ENCODE results near the gene CYTL1. TPM values are rescaled to one million over a fixed set of nuclear protein-coding genes. Genes with fewer than 3 reads are reported as not detected.

CYTL1 gene
- total RNA-seq, 4 donors from 2014 or later, result 0.68 TPM; not detected in 3

- no peaks in the 10 kb centered on the region for H3K27me3 ChIP-seq
These were observed 14.1 kb upstream of the CYTL1 start for GRCh38 chr4:5033281-5033841.

DNA sequence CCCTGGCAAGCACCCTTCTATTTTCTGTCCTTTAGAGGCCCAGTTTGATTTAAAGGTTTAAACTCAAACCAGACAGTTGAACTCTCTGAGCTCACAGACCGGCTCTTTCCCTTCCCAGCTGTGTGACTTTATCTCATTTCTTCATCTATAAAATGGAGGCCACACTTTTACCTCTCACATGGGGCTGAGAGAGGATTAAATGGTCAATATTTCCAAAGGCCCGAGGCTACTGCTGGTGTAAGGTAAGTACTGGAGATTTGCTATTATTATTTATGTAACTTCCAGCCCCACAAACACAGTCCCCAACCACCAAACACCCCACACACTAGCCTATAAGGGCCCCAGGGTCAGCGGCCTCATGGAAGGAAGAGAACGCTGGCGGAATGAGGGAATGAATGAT lies 13.6 kb upstream of the CYTL1 start:
- Histone ChIP-seq H3K4me1 (peaks cover 22% of the 10 kb centered on the region), H3K4me3 (no peak overlapping the region), H3K36me3 (no peaks in the 10 kb centered on the region), H3K27ac (no peak overlapping the region), H3K9me3 (no peaks in the 10 kb centered on the region), H3K27me3 (no peaks in the 10 kb centered on the region)
- no peak for TF ChIP-seq POLR2AphosphoS5 (IDR thresholded peaks at IDR 0.05)
- 62% methylated on average over 5 of the region's 5 CpGs for WGBS
- DNase-seq (ENCODE audit: low spot score in 2 of 2), result no peak

More at GRCh38 chr4:5033281-5033841, 14.1 kb upstream of the CYTL1 start:
- peaks cover 26% of the 10 kb centered on the region for H3K4me1 ChIP-seq
- no peak overlapping the region for H3K27ac ChIP-seq
- H3K36me3 ChIP-seq, result no peaks in the 10 kb centered on the region
- TF ChIP-seq POLR2AphosphoS5 (IDR thresholded peaks at IDR 0.05) (peak in 2 of 3 donors; percentile 10 to 55), POLR2A (IDR thresholded peaks at IDR 0.05) (no peak), EP300 (IDR thresholded peaks at IDR 0.05) (no peak)
- TF ChIP-seq, protein P1, sequence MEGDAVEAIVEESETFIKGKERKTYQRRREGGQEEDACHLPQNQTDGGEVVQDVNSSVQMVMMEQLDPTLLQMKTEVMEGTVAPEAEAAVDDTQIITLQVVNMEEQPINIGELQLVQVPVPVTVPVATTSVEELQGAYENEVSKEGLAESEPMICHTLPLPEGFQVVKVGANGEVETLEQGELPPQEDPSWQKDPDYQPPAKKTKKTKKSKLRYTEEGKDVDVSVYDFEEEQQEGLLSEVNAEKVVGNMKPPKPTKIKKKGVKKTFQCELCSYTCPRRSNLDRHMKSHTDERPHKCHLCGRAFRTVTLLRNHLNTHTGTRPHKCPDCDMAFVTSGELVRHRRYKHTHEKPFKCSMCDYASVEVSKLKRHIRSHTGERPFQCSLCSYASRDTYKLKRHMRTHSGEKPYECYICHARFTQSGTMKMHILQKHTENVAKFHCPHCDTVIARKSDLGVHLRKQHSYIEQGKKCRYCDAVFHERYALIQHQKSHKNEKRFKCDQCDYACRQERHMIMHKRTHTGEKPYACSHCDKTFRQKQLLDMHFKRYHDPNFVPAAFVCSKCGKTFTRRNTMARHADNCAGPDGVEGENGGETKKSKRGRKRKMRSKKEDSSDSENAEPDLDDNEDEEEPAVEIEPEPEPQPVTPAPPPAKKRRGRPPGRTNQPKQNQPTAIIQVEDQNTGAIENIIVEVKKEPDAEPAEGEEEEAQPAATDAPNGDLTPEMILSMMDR (IDR thresholded peaks at IDR 0.05), result no peak
- DNase-seq (ENCODE audit: low spot score in 2 of 2), result peak in 1 of 2 donors; percentile 71
- H3K9me3 ChIP-seq, result no peaks in the 10 kb centered on the region
- WGBS, result 29% methylated on average over 10 of the region's 10 CpGs
- H3K4me3 ChIP-seq, result no peak overlapping the region

DNA sequence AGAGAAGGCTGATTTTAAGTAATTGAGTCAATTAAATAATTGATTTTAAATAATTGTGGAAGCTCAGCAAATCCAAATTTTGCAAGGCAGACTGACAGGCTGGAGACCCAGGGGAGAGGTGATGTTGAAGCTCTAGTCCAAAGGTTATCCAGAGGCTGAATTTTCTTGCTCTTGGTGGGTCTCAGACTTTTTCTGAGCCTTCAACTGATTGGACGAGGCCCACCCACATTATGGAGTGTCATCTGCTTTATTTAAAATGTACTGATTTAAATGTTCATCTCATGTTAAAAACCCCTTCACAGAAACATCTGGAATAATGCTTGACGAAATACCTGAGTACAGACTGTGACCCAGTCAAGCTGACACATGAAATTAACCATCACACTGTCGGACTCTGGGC lies 11.7 kb upstream of the CYTL1 start:
- Histone ChIP-seq H3K4me3 (no peak overlapping the region), H3K36me3 (no peaks in the 10 kb centered on the region), H3K27ac (no peak overlapping the region), H3K27me3 (no peaks in the 10 kb centered on the region), H3K4me1 (peaks cover 15% of the 10 kb centered on the region), H3K9me3 (no peaks in the 10 kb centered on the region)
- WGBS, result 91% methylated on average over 3 of the region's 3 CpGs
- no peak for TF ChIP-seq EP300 (IDR thresholded peaks at IDR 0.05)
- no peak for TF ChIP-seq POLR2A (IDR thresholded peaks at IDR 0.05)
- TF ChIP-seq, protein P1 (IDR thresholded peaks at IDR 0.05), result no peak
- no peak for TF ChIP-seq POLR2AphosphoS5 (IDR thresholded peaks at IDR 0.05)
- DNase-seq (ENCODE audit: low spot score in 2 of 2), result no peak

DNA sequence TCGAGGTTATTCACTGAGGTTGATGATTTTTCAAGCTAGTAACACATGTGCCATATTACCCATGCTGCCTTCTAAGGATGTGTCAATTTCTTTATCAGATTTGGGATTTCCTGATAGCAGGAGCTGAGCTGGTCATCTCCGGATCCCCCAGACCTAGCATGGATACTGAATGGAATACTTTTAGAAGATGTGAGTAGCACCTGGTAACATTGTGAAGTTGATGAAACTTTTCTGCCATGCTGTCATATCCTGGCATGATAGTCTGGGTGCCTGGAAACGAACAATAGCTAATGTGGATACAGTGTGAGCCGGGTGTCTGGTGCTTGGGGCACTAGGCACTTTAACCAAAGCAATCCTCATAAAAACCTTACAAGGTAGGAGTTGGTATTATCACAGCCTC lies 11.0 kb upstream of the CYTL1 start:
- Histone ChIP-seq H3K4me1 (peaks cover 15% of the 10 kb centered on the region), H3K4me3 (no peak overlapping the region), H3K27me3 (no peaks in the 10 kb centered on the region), H3K9me3 (no peaks in the 10 kb centered on the region), H3K36me3 (no peaks in the 10 kb centered on the region), H3K27ac (no peak overlapping the region)
- DNase-seq (ENCODE audit: low spot score in 2 of 2), result no peak
- TF ChIP-seq EP300 (IDR thresholded peaks at IDR 0.05) (no peak), POLR2AphosphoS5 (IDR thresholded peaks at IDR 0.05) (no peak), POLR2A (IDR thresholded peaks at IDR 0.05) (no peak)
- TF ChIP-seq, protein P1 (IDR thresholded peaks at IDR 0.05), result no peak
- 74% methylated on average over 4 of the region's 4 CpGs for WGBS

GRCh38 chr4:5029447-5029846 lies 10.2 kb upstream of the CYTL1 start:
- Histone ChIP-seq H3K4me3 (no peak overlapping the region), H3K36me3 (no peaks in the 10 kb centered on the region), H3K4me1 (peaks cover 12% of the 10 kb centered on the region), H3K9me3 (no peaks in the 10 kb centered on the region), H3K27me3 (no peaks in the 10 kb centered on the region), H3K27ac (no peak overlapping the region)
- no peak for DNase-seq (ENCODE audit: low spot score in 2 of 2)
- 93% methylated on average over 8 of the region's 8 CpGs for WGBS
- TF ChIP-seq POLR2A (IDR thresholded peaks at IDR 0.05), result no peak

DNA sequence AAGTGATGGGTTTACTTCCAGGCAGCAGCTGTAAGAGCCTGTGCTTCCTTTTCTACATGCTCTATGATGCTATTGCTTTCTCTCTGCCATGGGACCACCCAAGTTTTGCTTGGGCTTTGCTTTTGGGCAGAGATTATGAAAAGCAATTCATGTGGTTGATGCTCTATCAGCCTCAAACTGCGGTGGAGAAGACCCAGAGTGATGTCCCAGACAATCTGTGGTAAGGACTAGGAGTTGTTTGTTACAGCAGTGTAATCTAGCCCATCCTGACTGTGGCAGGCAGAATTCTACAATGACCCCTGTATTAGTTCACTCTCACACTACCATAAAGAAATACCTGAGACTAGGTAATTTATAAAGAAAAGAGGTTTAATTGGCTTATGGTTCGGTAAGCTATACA lies 9.2 kb upstream of the CYTL1 start:
- WGBS, result 94% methylated on average over 2 of the region's 2 CpGs
- Histone ChIP-seq H3K4me1 (peaks cover 4% of the 10 kb centered on the region), H3K27ac (no peak overlapping the region), H3K4me3 (no peak overlapping the region), H3K9me3 (no peaks in the 10 kb centered on the region), H3K36me3 (no peaks in the 10 kb centered on the region), H3K27me3 (no peaks in the 10 kb centered on the region)
- no peak for TF ChIP-seq POLR2AphosphoS5 (IDR thresholded peaks at IDR 0.05)
- no peak for TF ChIP-seq POLR2A (IDR thresholded peaks at IDR 0.05)
- no peak for TF ChIP-seq EP300 (IDR thresholded peaks at IDR 0.05)
- TF ChIP-seq, protein P1 (IDR thresholded peaks at IDR 0.05), result no peak
- DNase-seq (ENCODE audit: low spot score in 2 of 2), result no peak
